SU-DHL-6 (cell line): ENCODE results near the gene UXT.

ENCODE experiments used
- H2AFZ ChIP-seq: fragments of 200-600 bp; sonication (generic); 2 replicates; pipeline ENCODE4 v1.6.1; 2014; ENCODE audit warnings: low read depth, mild to moderate bottlenecking, moderate library complexity, mixed read lengths, antibody characterized with exemption, low read length; ENCODE audit not compliant: severe bottlenecking
- H3F3A ChIP-seq: fragments of 200-600 bp; shearing (Covaris generic); 2 replicates; pipeline ENCODE4 v1.6.0; 2016; ENCODE audit warnings: antibody characterized with exemption, mild to moderate bottlenecking; ENCODE audit not compliant: insufficient read depth
- H3K27ac ChIP-seq: fragments of 200-600 bp; sonication (generic); 2 replicates; pipeline ENCODE4 v1.5.1; 2016; ENCODE audit warnings: low read depth, mild to moderate bottlenecking, low read length, moderate library complexity, mixed read lengths
- H3K27me3 ChIP-seq: fragments of 200-600 bp; sonication (generic), shearing (Covaris generic); 2 replicates; pipeline ENCODE4 v1.6.0; 2014; ENCODE audit warnings: mild to moderate bottlenecking, low read length
- H3K36me3 ChIP-seq: fragments of 200-600 bp; sonication (generic); 2 replicates; pipeline ENCODE4 v1.6.1; 2014; ENCODE audit warnings: mild to moderate bottlenecking, low read length, mixed read lengths
- H3K4me2 ChIP-seq: fragments of 300-600, 200-600 bp; shearing (Covaris generic), sonication (generic); 2 replicates; pipeline ENCODE4 v1.6.0; 2014; ENCODE audit warnings: low read length, low read depth, mild to moderate bottlenecking; ENCODE audit not compliant: poor library complexity, severe bottlenecking
- H3K4me3 ChIP-seq: fragments of 200-600 bp; sonication (generic); 2 replicates; pipeline ENCODE4 v1.5.1; 2014; ENCODE audit warnings: antibody characterized with exemption, low read length, mild to moderate bottlenecking, mixed read lengths; ENCODE audit not compliant: insufficient read depth, poor library complexity, severe bottlenecking
- H3K79me2 ChIP-seq: fragments of 200-600 bp; sonication (generic); 2 replicates; pipeline ENCODE4 v1.6.1; 2014; ENCODE audit warnings: mild to moderate bottlenecking, low read length, moderate library complexity; ENCODE audit not compliant: insufficient read depth
- H3K9ac ChIP-seq: fragments of 200-600 bp; sonication (generic); 2 replicates; pipeline ENCODE4 v1.7.0; 2014; ENCODE audit warnings: mild to moderate bottlenecking, low read length
- H3K9me2 ChIP-seq: fragments of 200-600 bp; sonication (generic); replicated peaks from 2 replicates; pipeline ENCODE4 v1.6.1; 2014; ENCODE audit warnings: low read length; ENCODE audit not compliant: insufficient read depth
- H3K9me3 ChIP-seq: fragments of 200-600 bp; sonication (generic); 2 replicates; pipeline ENCODE4 v1.6.1; 2014; ENCODE audit warnings: low read length, mixed read lengths; ENCODE audit not compliant: insufficient read depth
- H4K20me1 ChIP-seq: fragments of 200-600 bp; sonication (generic); 2 replicates; pipeline ENCODE4 v1.6.1; 2014; ENCODE audit warnings: low read depth, mild to moderate bottlenecking, antibody characterized with exemption, low read length, moderate library complexity, mixed read lengths
- CTCF ChIP-seq: fragments of 200-600 bp; sonication (generic); IDR thresholded peaks from one replicate; pipeline ENCODE4 v1.5.1; 2017; ENCODE audit warnings: antibody characterized with exemption, mild to moderate bottlenecking, low read length, moderate library complexity; ENCODE audit not compliant: insufficient read depth, poor library complexity, severe bottlenecking
- EZH2phosphoT487 ChIP-seq: fragments of 200-600 bp; sonication (generic), shearing (Covaris generic); conservative IDR thresholded peaks from 2 replicates; pipeline ENCODE4 v1.6.1; 2018; ENCODE audit warnings: mild to moderate bottlenecking, antibody characterized with exemption, low read length, moderate library complexity, mixed read lengths

UXT gene

GRCh38 chrX:47628982-47629381, 30.0 kb downstream of the UXT start:
- Histone ChIP-seq H3K79me2 (no peaks in the 10 kb centered on the region), H4K20me1 (no peaks in the 10 kb centered on the region), H3K27me3 (no peaks in the 10 kb centered on the region), H3K9me3 (no peaks in the 10 kb centered on the region), H3K36me3 (no peaks in the 10 kb centered on the region), H3K4me2 (no peak overlapping the region), H3K27ac (no peak overlapping the region), H3F3A (no peaks in the 10 kb centered on the region), H3K9me2 (no peaks in the 10 kb centered on the region), H3K9ac (no peak overlapping the region), H2AFZ (no peak overlapping the region), H3K4me3 (no peak overlapping the region)
- TF ChIP-seq EZH2phosphoT487 (no peak), CTCF (no peak)

GRCh38 chrX:47625365-47625764, 33.6 kb downstream of the UXT start:
- Histone ChIP-seq H3K4me3 (no peak overlapping the region), H3K36me3 (no peaks in the 10 kb centered on the region), H3K9me3 (no peaks in the 10 kb centered on the region), H3K27me3 (no peaks in the 10 kb centered on the region), H3K79me2 (no peaks in the 10 kb centered on the region), H3K9ac (no peak overlapping the region), H3F3A (no peaks in the 10 kb centered on the region), H3K27ac (no peak overlapping the region), H3K4me2 (no peak overlapping the region), H3K9me2 (no peaks in the 10 kb centered on the region), H2AFZ (no peak overlapping the region), H4K20me1 (no peaks in the 10 kb centered on the region)
- no peak for TF ChIP-seq EZH2phosphoT487

- no peak overlapping the region for H2AFZ ChIP-seq
- no peaks in the 10 kb centered on the region for H3K36me3 ChIP-seq
- H3F3A ChIP-seq = no peaks in the 10 kb centered on the region
- no peak for TF ChIP-seq EZH2phosphoT487
- no peak for TF ChIP-seq CTCF
- no peaks in the 10 kb centered on the region for H4K20me1 ChIP-seq
- no peak overlapping the region for H3K27ac ChIP-seq
- no peaks in the 10 kb centered on the region for H3K9me2 ChIP-seq
- H3K4me3 ChIP-seq = no peak overlapping the region
- no peaks in the 10 kb centered on the region for H3K27me3 ChIP-seq
- H3K9ac ChIP-seq = no peak overlapping the region
- no peaks in the 10 kb centered on the region for H3K9me3 ChIP-seq
- no peaks in the 10 kb centered on the region for H3K79me2 ChIP-seq
- H3K4me2 ChIP-seq = no peak overlapping the region
Measured at GRCh38 chrX:47623540-47624027, 35.4 kb downstream of the UXT start.

- H4K20me1 ChIP-seq = no peaks in the 10 kb centered on the region
- no peaks in the 10 kb centered on the region for H3K9me3 ChIP-seq
- no peaks in the 10 kb centered on the region for H3F3A ChIP-seq
- no peaks in the 10 kb centered on the region for H3K36me3 ChIP-seq
- no peak overlapping the region for H3K4me3 ChIP-seq
- no peaks in the 10 kb centered on the region for H3K27me3 ChIP-seq
- TF ChIP-seq EZH2phosphoT487 (no peak), CTCF (no peak)
- no peak overlapping the region for H3K4me2 ChIP-seq
- H3K27ac ChIP-seq = no peak overlapping the region
- H3K9me2 ChIP-seq = no peaks in the 10 kb centered on the region
- no peak overlapping the region for H3K9ac ChIP-seq
- H2AFZ ChIP-seq = no peak overlapping the region
- no peaks in the 10 kb centered on the region for H3K79me2 ChIP-seq
Measured at GRCh38 chrX:47621851-47622250, 37.1 kb downstream of the UXT start.
